ENCODE measurements around the gene PSEN2.

DNA sequence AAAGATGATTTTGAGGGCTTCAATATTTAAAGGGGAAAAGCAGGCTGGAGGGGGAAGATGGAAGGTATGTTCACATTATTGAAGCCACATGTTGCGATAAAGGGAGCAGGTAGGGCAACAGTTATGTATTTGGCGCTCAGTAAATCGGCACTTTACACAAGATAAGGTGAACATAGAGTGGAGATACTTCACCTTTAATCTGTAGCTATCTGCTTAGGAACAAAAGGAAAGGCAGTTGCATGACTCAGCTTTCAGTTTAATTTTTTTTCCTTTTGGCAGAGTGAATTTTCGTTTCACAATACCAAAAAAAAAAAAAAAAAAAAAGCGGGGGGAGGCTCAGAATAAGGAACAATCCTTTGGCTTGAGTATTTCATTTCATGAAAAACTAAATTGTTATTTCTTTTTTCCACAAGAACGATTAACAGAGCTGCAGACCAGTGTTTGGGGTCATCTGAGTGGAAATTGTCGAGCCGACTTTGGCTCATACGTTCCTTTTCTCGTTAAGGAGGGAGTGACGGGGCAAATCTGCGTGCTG, 68.6 kb downstream of the PSEN2 start:
- TF ChIP-seq SP1 (IDR thresholded peaks at IDR 0.05), result no peak
- TF ChIP-seq, protein P1, sequence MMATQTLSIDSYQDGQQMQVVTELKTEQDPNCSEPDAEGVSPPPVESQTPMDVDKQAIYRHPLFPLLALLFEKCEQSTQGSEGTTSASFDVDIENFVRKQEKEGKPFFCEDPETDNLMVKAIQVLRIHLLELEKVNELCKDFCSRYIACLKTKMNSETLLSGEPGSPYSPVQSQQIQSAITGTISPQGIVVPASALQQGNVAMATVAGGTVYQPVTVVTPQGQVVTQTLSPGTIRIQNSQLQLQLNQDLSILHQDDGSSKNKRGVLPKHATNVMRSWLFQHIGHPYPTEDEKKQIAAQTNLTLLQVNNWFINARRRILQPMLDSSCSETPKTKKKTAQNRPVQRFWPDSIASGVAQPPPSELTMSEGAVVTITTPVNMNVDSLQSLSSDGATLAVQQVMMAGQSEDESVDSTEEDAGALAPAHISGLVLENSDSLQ (IDR thresholded peaks at IDR 0.05), result no peak
- TF ChIP-seq FOXM1 (IDR thresholded peaks at IDR 0.05; ENCODE audit: borderline replicate concordance), result no peak
- TF ChIP-seq BHLHE40 (IDR thresholded peaks at IDR 0.05; ENCODE audit: borderline replicate concordance), result no peak
- TF ChIP-seq ARNT (IDR thresholded peaks at IDR 0.05), result no peak
- TF ChIP-seq FOXK2 (IDR thresholded peaks at IDR 0.05), result no peak
- no peak for TF ChIP-seq TARDBP (IDR thresholded peaks at IDR 0.05)
- TF ChIP-seq ZNF384 (IDR thresholded peaks at IDR 0.05), result no peak
- TF ChIP-seq L3MBTL2 (conservative IDR thresholded peaks at IDR 0.05), result no peak
